ENCODE results near the gene GPR31.

DNA sequence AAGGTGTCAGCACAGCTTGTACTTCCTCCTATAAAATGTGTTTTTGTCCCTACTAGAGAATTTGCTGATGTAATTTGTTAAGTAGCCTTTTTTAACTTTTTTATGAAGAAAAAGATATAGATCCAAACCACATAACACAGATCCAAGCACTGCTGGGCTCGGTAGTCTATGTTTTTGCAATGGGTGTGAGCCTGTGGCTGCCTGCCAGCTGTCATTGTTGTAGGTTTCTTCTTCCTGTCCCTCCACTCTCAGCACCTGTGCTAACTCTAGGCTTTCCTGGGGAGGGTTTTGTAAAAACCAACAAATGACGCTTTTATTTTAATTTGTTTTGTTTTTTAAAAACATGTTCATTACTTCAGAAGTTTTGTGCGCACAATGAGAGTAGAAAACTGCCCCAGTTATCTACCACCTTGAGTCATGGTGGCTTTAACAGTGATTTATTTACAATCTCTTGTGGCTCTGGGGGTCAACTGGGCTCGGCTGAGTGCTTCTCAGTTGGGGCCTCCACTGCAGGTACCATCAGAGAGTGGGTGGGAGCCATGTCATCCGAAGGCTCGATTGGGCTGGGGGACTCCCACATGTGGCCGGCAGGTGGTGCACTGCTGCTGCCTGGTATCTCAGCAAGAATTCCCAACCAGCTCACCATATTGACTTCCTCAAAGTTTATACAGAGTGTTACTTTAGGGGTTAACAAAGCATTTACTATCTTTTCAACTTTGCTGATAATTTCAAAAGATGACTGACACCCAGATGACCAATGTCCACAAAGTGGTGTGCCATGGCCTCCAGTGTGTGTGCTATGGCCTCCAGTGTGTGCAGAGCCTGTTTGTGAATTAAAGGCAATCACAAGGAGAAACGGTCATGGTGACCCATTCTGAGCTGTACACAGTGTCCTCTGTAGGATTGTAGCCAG is 37.9 kb downstream of the GPR31 start:
- TF ChIP-seq, protein P1, sequence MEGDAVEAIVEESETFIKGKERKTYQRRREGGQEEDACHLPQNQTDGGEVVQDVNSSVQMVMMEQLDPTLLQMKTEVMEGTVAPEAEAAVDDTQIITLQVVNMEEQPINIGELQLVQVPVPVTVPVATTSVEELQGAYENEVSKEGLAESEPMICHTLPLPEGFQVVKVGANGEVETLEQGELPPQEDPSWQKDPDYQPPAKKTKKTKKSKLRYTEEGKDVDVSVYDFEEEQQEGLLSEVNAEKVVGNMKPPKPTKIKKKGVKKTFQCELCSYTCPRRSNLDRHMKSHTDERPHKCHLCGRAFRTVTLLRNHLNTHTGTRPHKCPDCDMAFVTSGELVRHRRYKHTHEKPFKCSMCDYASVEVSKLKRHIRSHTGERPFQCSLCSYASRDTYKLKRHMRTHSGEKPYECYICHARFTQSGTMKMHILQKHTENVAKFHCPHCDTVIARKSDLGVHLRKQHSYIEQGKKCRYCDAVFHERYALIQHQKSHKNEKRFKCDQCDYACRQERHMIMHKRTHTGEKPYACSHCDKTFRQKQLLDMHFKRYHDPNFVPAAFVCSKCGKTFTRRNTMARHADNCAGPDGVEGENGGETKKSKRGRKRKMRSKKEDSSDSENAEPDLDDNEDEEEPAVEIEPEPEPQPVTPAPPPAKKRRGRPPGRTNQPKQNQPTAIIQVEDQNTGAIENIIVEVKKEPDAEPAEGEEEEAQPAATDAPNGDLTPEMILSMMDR (conservative IDR thresholded peaks at IDR 0.05; ENCODE audit: low read depth, low read length) = 0 out of 2 replicates have a peak, but pooled peaks have one; percentile 35
- TF ChIP-seq EZH2 (IDR thresholded peaks at IDR 0.05; ENCODE audit: low read length, unreplicated experiment) (no peak), EZH2phosphoT487 (IDR thresholded peaks at IDR 0.05; ENCODE audit: borderline replicate concordance, low read length) (no peak)
